WERI-Rb-1 (cell line): ENCODE data around the gene ZNF579.
A peak's percentile ranks its signal among the peaks of the same experiment; 100 is the strongest.

Experiments used
- DNase-seq: peaks from one replicate; pipeline ENCODE4 v3.0.0-alpha.2; 2020
- H3K27ac ChIP-seq: fragments of 250-450 bp; sonication (Bioruptor Pico); 2 replicates; pipeline ENCODE4 v1.5.1; 2020; ENCODE audit warnings: mild to moderate bottlenecking, moderate library complexity
- H3K27me3 ChIP-seq: fragments of 250-450 bp; sonication (Bioruptor Pico); 2 replicates; pipeline ENCODE4 v1.5.1; 2021; ENCODE audit warnings: mild to moderate bottlenecking, low read depth, moderate library complexity; ENCODE audit not compliant: insufficient read depth, severe bottlenecking
- H3K36me3 ChIP-seq: fragments of 250-450 bp; sonication (Bioruptor Pico); 2 replicates; pipeline ENCODE4 v1.5.1; 2020; ENCODE audit warnings: mild to moderate bottlenecking, moderate library complexity
- H3K4me3 ChIP-seq: 2 replicates; pipeline ENCODE4 v1.5.1; 2011; ENCODE audit warnings: low read depth, mild to moderate bottlenecking, control low read depth, low read length
- H3K9me3 ChIP-seq: fragments of 250-450 bp; sonication (Bioruptor Pico); 2 replicates; pipeline ENCODE4 v1.5.1; 2021; ENCODE audit warnings: mild to moderate bottlenecking, moderate library complexity; ENCODE audit not compliant: severe bottlenecking
- TF ChIP-seq, protein P1 (sequence below): IDR thresholded peaks from 2 replicates; pipeline ENCODE4 v1.5.1; 2011; ENCODE audit warnings: low read depth, mild to moderate bottlenecking, control low read depth, inconsistent platforms, low read length

ZNF579 gene

GRCh38 chr19:55542292-55542855, 38.3 kb downstream of the ZNF579 start:
- Histone ChIP-seq H3K27me3 (no peaks in the 10 kb centered on the region), H3K27ac (no peak overlapping the region), H3K36me3 (no peaks in the 10 kb centered on the region), H3K9me3 (no peaks in the 10 kb centered on the region), H3K4me3 (no peak overlapping the region)
- no peak for DNase-seq
- TF ChIP-seq, protein P1, sequence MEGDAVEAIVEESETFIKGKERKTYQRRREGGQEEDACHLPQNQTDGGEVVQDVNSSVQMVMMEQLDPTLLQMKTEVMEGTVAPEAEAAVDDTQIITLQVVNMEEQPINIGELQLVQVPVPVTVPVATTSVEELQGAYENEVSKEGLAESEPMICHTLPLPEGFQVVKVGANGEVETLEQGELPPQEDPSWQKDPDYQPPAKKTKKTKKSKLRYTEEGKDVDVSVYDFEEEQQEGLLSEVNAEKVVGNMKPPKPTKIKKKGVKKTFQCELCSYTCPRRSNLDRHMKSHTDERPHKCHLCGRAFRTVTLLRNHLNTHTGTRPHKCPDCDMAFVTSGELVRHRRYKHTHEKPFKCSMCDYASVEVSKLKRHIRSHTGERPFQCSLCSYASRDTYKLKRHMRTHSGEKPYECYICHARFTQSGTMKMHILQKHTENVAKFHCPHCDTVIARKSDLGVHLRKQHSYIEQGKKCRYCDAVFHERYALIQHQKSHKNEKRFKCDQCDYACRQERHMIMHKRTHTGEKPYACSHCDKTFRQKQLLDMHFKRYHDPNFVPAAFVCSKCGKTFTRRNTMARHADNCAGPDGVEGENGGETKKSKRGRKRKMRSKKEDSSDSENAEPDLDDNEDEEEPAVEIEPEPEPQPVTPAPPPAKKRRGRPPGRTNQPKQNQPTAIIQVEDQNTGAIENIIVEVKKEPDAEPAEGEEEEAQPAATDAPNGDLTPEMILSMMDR, result no peak

GRCh38 chr19:55541091-55541490, 39.6 kb downstream of the ZNF579 start:
- Histone ChIP-seq H3K9me3 (no peaks in the 10 kb centered on the region), H3K36me3 (no peaks in the 10 kb centered on the region), H3K27ac (peak overlapping the region; percentile 44), H3K4me3 (no peak overlapping the region), H3K27me3 (no peaks in the 10 kb centered on the region)
- TF ChIP-seq, protein P1, result no peak
- DNase-seq, result no peak

GRCh38 chr19:55540619-55541018, 40.0 kb downstream of the ZNF579 start:
- H3K9me3 ChIP-seq, result no peaks in the 10 kb centered on the region
- no peak overlapping the region for H3K4me3 ChIP-seq
- peak; percentile 78 for DNase-seq
- H3K27ac ChIP-seq, result peak overlapping the region; percentile 74
- H3K36me3 ChIP-seq, result no peaks in the 10 kb centered on the region
- no peaks in the 10 kb centered on the region for H3K27me3 ChIP-seq
- TF ChIP-seq, protein P1, result no peak

DNA sequence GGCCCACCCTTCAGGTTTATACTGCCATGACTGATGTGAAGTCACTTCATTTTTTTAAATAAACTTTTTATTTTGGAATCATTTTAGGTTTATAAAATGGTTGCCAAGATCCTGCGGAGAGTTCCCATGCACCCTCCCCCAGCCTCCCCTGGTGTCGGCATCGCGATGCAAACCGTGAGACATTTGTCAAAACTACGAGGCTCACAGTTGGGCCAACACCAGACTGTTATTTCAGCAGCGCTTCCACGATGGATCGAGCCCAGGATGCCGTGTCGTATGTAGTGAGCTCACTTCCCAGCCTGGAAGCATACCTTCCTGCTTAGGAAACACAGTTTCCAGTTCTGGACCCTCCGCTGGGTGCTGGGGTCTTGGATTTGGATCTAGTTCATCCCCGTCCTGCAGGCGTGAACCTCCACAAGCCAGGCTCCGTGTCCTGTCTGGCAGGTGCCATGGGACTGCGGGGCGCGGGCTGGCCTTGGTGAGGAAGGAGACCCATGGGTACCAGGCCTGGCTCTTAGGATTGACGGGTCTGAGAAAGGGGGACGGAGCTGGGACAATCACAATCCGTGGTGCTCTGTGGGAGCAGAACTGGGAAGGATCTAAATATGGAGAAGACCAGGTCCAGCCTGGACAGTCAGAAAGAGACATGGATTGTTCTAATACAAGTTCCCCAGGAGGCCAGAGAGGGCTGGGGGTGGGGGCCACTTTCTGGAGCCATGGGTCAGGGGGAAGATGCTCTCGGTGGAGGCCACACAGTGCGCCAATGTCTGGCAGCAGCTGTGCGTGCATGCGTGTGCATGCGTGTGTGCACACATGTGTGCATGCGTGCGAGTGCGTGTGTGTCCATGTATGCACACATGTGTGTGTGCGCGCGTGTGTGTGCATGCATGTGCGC, 41.3 kb downstream of the ZNF579 start:
- Histone ChIP-seq H3K36me3 (no peaks in the 10 kb centered on the region), H3K27me3 (no peaks in the 10 kb centered on the region), H3K9me3 (no peaks in the 10 kb centered on the region), H3K27ac (no peak overlapping the region), H3K4me3 (no peak overlapping the region)
- DNase-seq, result no peak
- TF ChIP-seq, protein P1, result no peak

- DNase-seq, result no peak
Observed at GRCh38 chr19:55538132-55538531, 42.5 kb downstream of the ZNF579 start.

More at GRCh38 chr19:55538132-55538531, 42.5 kb downstream of the ZNF579 start:
- TF ChIP-seq, protein P1, result no peak
- no peak overlapping the region for H3K27ac ChIP-seq
- H3K27me3 ChIP-seq, result no peaks in the 10 kb centered on the region
- H3K4me3 ChIP-seq, result no peak overlapping the region
- H3K9me3 ChIP-seq, result no peaks in the 10 kb centered on the region
- H3K36me3 ChIP-seq, result no peaks in the 10 kb centered on the region
